Trophoblast cell (in vitro differentiated cells and primary cell): ENCODE measurements around the gene MT3.

Experiments
- DNase-seq, 2 donors: peaks; one replicate each; pipeline ENCODE4 v3.0.0-alpha.2; 2016
- H2AFZ ChIP-seq: 2 replicates; pipeline ENCODE4 v1.6.1; 2013; ENCODE audit warnings: low read length, moderate library complexity, mild to moderate bottlenecking; ENCODE audit not compliant: insufficient read depth, poor library complexity
- H2AK5ac ChIP-seq: 2 replicates; pipeline ENCODE4 v1.6.1; 2013; ENCODE audit warnings: mild to moderate bottlenecking, low read length
- H2BK120ac ChIP-seq: 2 replicates; pipeline ENCODE4 v1.6.1; 2013; ENCODE audit warnings: low read length, mild to moderate bottlenecking, moderate library complexity; ENCODE audit not compliant: insufficient read depth, poor library complexity
- H2BK12ac ChIP-seq: 2 replicates; pipeline ENCODE4 v1.6.1; 2013; ENCODE audit warnings: mild to moderate bottlenecking, low read length, moderate library complexity
- H2BK5ac ChIP-seq: 2 replicates; pipeline ENCODE4 v1.6.1; 2013; ENCODE audit warnings: low read length, low read depth, moderate library complexity, mild to moderate bottlenecking; ENCODE audit not compliant: poor library complexity
- H3K14ac ChIP-seq: 2 replicates; pipeline ENCODE4 v1.6.1; 2013; ENCODE audit warnings: mild to moderate bottlenecking, low read length
- H3K18ac ChIP-seq: 2 replicates; pipeline ENCODE4 v1.6.1; 2013; ENCODE audit warnings: mild to moderate bottlenecking, low read length
- H3K23ac ChIP-seq: 2 replicates; pipeline ENCODE4 v1.6.1; 2013; ENCODE audit warnings: low read length
- H3K27ac ChIP-seq: 2 replicates; pipeline ENCODE4 v1.5.1; 2013; ENCODE audit warnings: low read depth, mild to moderate bottlenecking, inconsistent platforms, low read length, moderate library complexity
- H3K27me3 ChIP-seq: 2 replicates; pipeline ENCODE4 v1.6.1; 2013; ENCODE audit warnings: inconsistent platforms, mild to moderate bottlenecking, low read length, moderate library complexity; ENCODE audit not compliant: insufficient read depth
- H3K36me3 ChIP-seq, 2 experiments: 1 replicate in 1 of 2; 2 replicates in 1 of 2; pipeline ENCODE4 v1.6.1; 2013; ENCODE audit warnings: low read length in 2 of 2, mild to moderate bottlenecking in 2 of 2, moderate library complexity in 1 of 2; ENCODE audit not compliant: insufficient read depth in 2 of 2, control insufficient read depth in 1 of 2
- H3K4ac ChIP-seq: 2 replicates; pipeline ENCODE4 v1.6.1; 2013; ENCODE audit warnings: low read depth, mild to moderate bottlenecking, low read length, moderate library complexity
- H3K4me1 ChIP-seq, 2 experiments: 1 replicate in 1 of 2; 2 replicates in 1 of 2; pipeline ENCODE4 v1.6.1; 2013; ENCODE audit warnings: low read length in 2 of 2, mild to moderate bottlenecking in 2 of 2, moderate library complexity in 1 of 2; ENCODE audit not compliant: insufficient read depth in 2 of 2, control insufficient read depth in 1 of 2
- H3K4me2 ChIP-seq: 2 replicates; pipeline ENCODE4 v1.6.1; 2013; ENCODE audit warnings: inconsistent platforms, mild to moderate bottlenecking, low read length, moderate library complexity
- H3K4me3 ChIP-seq: 2 replicates; pipeline ENCODE4 v1.5.1; 2013; ENCODE audit warnings: mild to moderate bottlenecking, low read depth, low read length, inconsistent platforms
- H3K79me1 ChIP-seq: one replicate; pipeline ENCODE4 v1.6.1; 2013; ENCODE audit warnings: low read length
- H3K79me2 ChIP-seq: 2 replicates; pipeline ENCODE4 v1.6.1; 2013; ENCODE audit warnings: low read length, mild to moderate bottlenecking; ENCODE audit not compliant: control insufficient read depth, insufficient read depth, poor library complexity
- H3K9ac ChIP-seq: 2 replicates; pipeline ENCODE4 v1.6.1; 2013; ENCODE audit warnings: mild to moderate bottlenecking, low read length
- H3K9me3 ChIP-seq: 2 replicates; pipeline ENCODE4 v1.6.1; 2013; ENCODE audit warnings: low read depth, mild to moderate bottlenecking, control low read depth, inconsistent platforms, low read length; ENCODE audit not compliant: insufficient read depth
- H4K12ac ChIP-seq: 2 replicates; pipeline ENCODE4 v1.6.1; 2013; ENCODE audit warnings: low read depth, mild to moderate bottlenecking, low read length, moderate library complexity
- H4K8ac ChIP-seq: 2 replicates; pipeline ENCODE4 v1.6.1; 2013; ENCODE audit warnings: low read depth, mild to moderate bottlenecking, low read length, moderate library complexity
- H4K91ac ChIP-seq: one replicate; pipeline ENCODE4 v1.6.1; 2013; ENCODE audit warnings: low read depth, mild to moderate bottlenecking, low read length, moderate library complexity
- WGBS: extraction: QIAGEN DNeasy Blood & Tissue Kit; methylation state at CpG from one replicate; pipeline ENCODE4 v1.1.7; 2013; ENCODE audit warnings: missing lambda C conversion rate; ENCODE audit not compliant: insufficient read length, insufficient coverage; ENCODE audit errors: extremely low coverage; 5-methylcytosine and 5-hydroxymethylcytosine counted together

MT3 gene

GRCh38 chr16:56561126-56561525, 28.2 kb upstream of the MT3 start:
- Histone ChIP-seq H3K27ac (no peak overlapping the region), H3K36me3 (no peaks in the 10 kb centered on the region), H4K91ac (no peak overlapping the region), H3K9me3 (peaks cover 4% of the 10 kb centered on the region), H2AK5ac (no peak overlapping the region), H3K23ac (peak overlapping the region; percentile 93), H4K8ac (no peak overlapping the region), H4K12ac (no peak overlapping the region), H3K4ac (no peak overlapping the region), H3K4me3 (no peak overlapping the region), H3K79me2 (no peaks in the 10 kb centered on the region), H3K79me1 (no peaks in the 10 kb centered on the region), H3K9ac (no peak overlapping the region), H2BK120ac (no peak overlapping the region), H3K4me1 (no peaks in the 10 kb centered on the region), H2BK12ac (no peak overlapping the region), H2AFZ (no peak overlapping the region), H3K27me3 (no peaks in the 10 kb centered on the region), H3K14ac (no peak overlapping the region), H3K18ac (no peak overlapping the region), H3K4me2 (no peak overlapping the region), H2BK5ac (no peak overlapping the region)
- whole genome bisulfite sequencing = no CpG with 5 or more reads among the region's 1 CpG
- no peak for DNase-seq

DNA sequence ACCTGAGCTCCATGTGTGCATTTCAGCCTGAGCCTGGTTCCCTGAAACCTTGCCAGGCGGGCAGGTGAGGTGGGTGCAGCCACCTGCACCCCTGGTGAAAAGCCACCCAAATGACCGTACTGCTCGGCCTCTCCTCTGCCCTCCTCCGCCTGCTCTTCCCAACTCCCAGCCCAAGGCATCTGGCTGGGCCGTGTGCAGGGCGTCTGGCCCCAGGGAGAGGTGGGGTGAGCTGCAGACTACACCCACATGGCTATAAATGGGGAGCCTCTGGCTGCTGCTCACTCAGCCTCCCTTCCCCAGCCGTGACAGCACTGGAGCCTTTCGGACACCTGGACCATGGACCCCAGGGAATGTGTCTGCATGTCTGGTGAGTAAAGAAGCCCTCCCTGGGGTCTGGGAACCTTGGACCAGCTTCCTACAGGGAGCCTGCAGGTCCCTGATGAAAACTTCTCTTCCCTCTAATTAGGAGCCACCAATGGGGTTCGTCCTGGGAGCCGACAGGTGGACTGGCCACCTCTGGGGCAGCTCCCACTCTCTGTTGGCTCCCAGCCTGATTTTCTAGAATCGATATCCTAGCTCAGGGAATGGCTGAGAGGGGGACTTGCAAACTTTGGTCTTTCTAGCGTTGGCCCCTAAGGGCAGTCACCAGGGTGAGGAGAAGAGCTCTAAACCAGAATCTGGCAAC, 24.4 kb upstream of the MT3 start, which contains the start of gene MT4:
Gene MT4, plus strand, starts transcription at position 281 of the 685 bp plus-strand sequence. Its CDS starts 56 bp downstream, at position 337.
- Histone ChIP-seq H3K27me3 (no peaks in the 10 kb centered on the region), H2BK5ac (no peak within 1 kb of the TSS), H3K18ac (no peak within 1 kb of the TSS), H4K8ac (no peak within 1 kb of the TSS), H2AFZ (no peak within 1 kb of the TSS), H3K27ac (no peak within 1 kb of the TSS), H3K4me2 (no peak within 1 kb of the TSS), H3K4me1 (no peaks in the 10 kb centered on the region), H3K36me3 (no peaks in the 10 kb centered on the region), H3K4me3 (no peak within 1 kb of the TSS), H3K9me3 (peaks cover 4% of the 10 kb centered on the region), H3K79me2 (no peaks in the 10 kb centered on the region), H3K79me1 (no peaks in the 10 kb centered on the region), H3K9ac (no peak within 1 kb of the TSS), H2AK5ac (no peak within 1 kb of the TSS), H3K4ac (no peak within 1 kb of the TSS), H4K91ac (no peak within 1 kb of the TSS), H3K23ac (no peak within 1 kb of the TSS), H3K14ac (no peak within 1 kb of the TSS), H4K12ac (no peak within 1 kb of the TSS), H2BK120ac (no peak within 1 kb of the TSS), H2BK12ac (no peak within 1 kb of the TSS)
- DNase-seq = no peak
- no CpG with 5 or more reads among the region's 12 CpGs for WGBS

DNA sequence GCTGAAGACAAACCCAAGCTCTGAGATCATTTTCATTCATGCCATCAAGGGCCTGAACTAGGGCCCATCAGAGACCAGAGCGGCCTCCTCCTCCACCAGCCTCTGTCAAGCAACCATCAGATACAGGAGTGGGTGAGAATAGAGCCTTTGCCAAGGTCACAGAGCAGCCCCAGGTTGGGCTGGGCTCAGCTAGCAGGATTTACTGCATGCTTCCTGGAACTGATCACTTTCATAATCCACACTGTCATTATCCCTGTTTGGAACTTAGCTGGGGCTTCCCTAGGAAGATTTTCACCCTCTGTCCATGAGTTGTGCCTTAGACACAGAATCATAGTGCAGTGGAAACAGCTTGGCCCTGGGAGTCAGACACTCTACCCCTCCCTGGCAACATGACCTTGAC, 19.4 kb upstream of the MT3 start:
- Histone ChIP-seq H2BK120ac (no peak overlapping the region), H3K4me2 (no peak overlapping the region), H3K27me3 (no peaks in the 10 kb centered on the region), H3K36me3 (no peaks in the 10 kb centered on the region), H4K12ac (no peak overlapping the region), H2BK5ac (no peak overlapping the region), H3K9ac (no peak overlapping the region), H3K4me3 (no peak overlapping the region), H3K18ac (no peak overlapping the region), H3K9me3 (no peaks in the 10 kb centered on the region), H2AK5ac (no peak overlapping the region), H3K4ac (no peak overlapping the region), H3K79me2 (no peaks in the 10 kb centered on the region), H4K8ac (no peak overlapping the region), H2BK12ac (no peak overlapping the region), H3K14ac (no peak overlapping the region), H4K91ac (no peak overlapping the region), H3K23ac (no peak overlapping the region), H3K4me1 (peaks cover 3 to 6% of the 10 kb centered on the region in 2 experiments), H3K27ac (no peak overlapping the region), H2AFZ (no peak overlapping the region), H3K79me1 (no peaks in the 10 kb centered on the region)
- WGBS = no CpG with 5 or more reads among the region's 1 CpG
- DNase-seq = no peak

DNA sequence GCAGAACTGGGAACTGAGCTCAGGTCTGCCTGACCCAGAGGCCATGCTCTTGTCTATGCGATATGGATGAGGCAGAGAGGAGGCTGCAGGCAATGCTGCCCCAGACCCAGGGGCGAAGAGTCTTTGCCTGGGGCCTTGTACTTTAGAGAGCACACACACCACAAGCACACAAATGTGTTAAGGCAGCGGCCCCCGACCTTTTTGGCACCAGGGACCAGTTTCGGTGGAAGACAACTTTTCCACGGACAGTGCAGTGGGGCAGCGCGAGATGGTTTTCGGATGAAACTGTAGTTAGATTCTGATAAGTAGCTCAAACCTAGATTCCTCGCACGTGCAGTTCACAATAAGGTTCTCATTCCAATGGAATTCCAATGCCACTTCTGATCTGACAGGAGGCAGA, 17.8 kb upstream of the MT3 start:
- H3K9ac ChIP-seq = no peak overlapping the region
- no peaks in the 10 kb centered on the region for H3K79me2 ChIP-seq
- H4K12ac ChIP-seq = no peak overlapping the region
- H2AFZ ChIP-seq = no peak overlapping the region
- no peak for DNase-seq
- no peak overlapping the region for H3K27ac ChIP-seq
- no peak overlapping the region for H2BK5ac ChIP-seq
- H3K4ac ChIP-seq = no peak overlapping the region
- H3K79me1 ChIP-seq = no peaks in the 10 kb centered on the region
- H3K27me3 ChIP-seq = no peaks in the 10 kb centered on the region
- no peak overlapping the region for H4K91ac ChIP-seq
- no peaks in the 10 kb centered on the region for H3K36me3 ChIP-seq
- no peak overlapping the region for H3K14ac ChIP-seq
- H3K9me3 ChIP-seq = no peaks in the 10 kb centered on the region
- no peak overlapping the region for H3K4me3 ChIP-seq
- no peak overlapping the region for H3K4me2 ChIP-seq
- H3K23ac ChIP-seq = no peak overlapping the region
- H4K8ac ChIP-seq = no peak overlapping the region
- no peak overlapping the region for H2BK120ac ChIP-seq
- no peak overlapping the region for H2AK5ac ChIP-seq
- H3K4me1 ChIP-seq = peaks cover 3 to 6% of the 10 kb centered on the region in 2 experiments
- no peak overlapping the region for H3K18ac ChIP-seq
- no peak overlapping the region for H2BK12ac ChIP-seq
- no CpG with 5 or more reads among the region's 11 CpGs for WGBS
